A549 (cell line): ENCODE measurements around the gene MED13L. TPM values are rescaled to one million over a fixed set of nuclear protein-coding genes. Genes with fewer than 3 reads are reported as not detected.

Experiments used
- ATAC-seq, 2 experiments: fragments of 200-7000 bp in 1 of 2; fragments of >200 bp in 1 of 2; cut with Nextera tagmentation in 1 of 2; cut with Tn5 transposase in 1 of 2; 3 replicates each; pipeline versions ENCODE4 v1.8.0 to v1.9.1; 2018 to 2020; ENCODE audit warnings: mild to moderate bottlenecking in 1 of 2, moderate library complexity in 1 of 2
- CTCF ChIA-PET: fragments of 300-600 bp; sonication (Branson Sonifier 250); formaldehyde crosslinking; extraction: SDS; loops from one replicate; lab custom pipeline; 2021; ENCODE audit warnings: antibody characterized with exemption, inconsistent platforms; lab: Yijun Ruan, JAX
- POLR2A ChIA-PET: fragments of 350-600 bp; formaldehyde crosslinking; extraction: SDS; loops from one replicate; lab custom pipeline; 2021; ENCODE audit warnings: antibody characterized with exemption, inconsistent platforms; lab: Yijun Ruan, JAX
- DNase-seq, 2 experiments: peaks; one replicate each; pipeline versions ENCODE4 v3.0.0 to v3.0.0-alpha.2; 2011 to 2016; ENCODE audit warnings: low read depth in 1 of 2, low spot score in 1 of 2
- FAIRE-seq: peaks from 2 replicates; lab custom pipeline; 2011; peaks lifted over from hg19 to GRCh38; lab: Jason Lieb, UNC
- H3K27ac ChIP-seq, 2 experiments: fragments of >200 bp; sonication (Bioruptor Twin); formaldehyde crosslinking; 3 replicates each; pipeline ENCODE4 v1.5.1; 2016 to 2017
- H3K4me1 ChIP-seq: fragments of >200 bp; sonication (Bioruptor Twin); formaldehyde crosslinking; 3 replicates; pipeline ENCODE4 v1.6.1; 2016
- H3K4me2 ChIP-seq: fragments of >200 bp; sonication (Bioruptor Twin); formaldehyde crosslinking; 3 replicates; pipeline ENCODE4 v1.6.1; 2016
- H3K4me3 ChIP-seq: fragments of >200 bp; sonication (Bioruptor Twin); formaldehyde crosslinking; 3 replicates; pipeline ENCODE4 v1.5.1; 2016
- H3K9me3 ChIP-seq: fragments of >200 bp; sonication (Bioruptor Twin); formaldehyde crosslinking; 3 replicates; pipeline ENCODE4 v1.6.1; 2016
- CHD2 ChIP-seq: fragments of 150-350 bp; IDR thresholded peaks from 2 replicates; pipeline ENCODE4 v1.6.1; 2014; ENCODE audit warnings: low read length; ENCODE audit not compliant: partially characterized antibody
- EP300 ChIP-seq, 2 experiments: fragments of >200 bp; sonication (Bioruptor Twin); formaldehyde crosslinking; IDR thresholded peaks; 2 replicates in 1 of 2; 3 replicates in 1 of 2; pipeline ENCODE4 v1.6.1; 2016 to 2017
- ESRRA ChIP-seq: fragments of 150-350 bp; IDR thresholded peaks from 2 replicates; pipeline ENCODE4 v1.6.1; 2014; ENCODE audit warnings: mild to moderate bottlenecking, low read length, borderline replicate concordance
- GATA3 ChIP-seq: IDR thresholded peaks from 2 replicates; pipeline ENCODE4 v1.6.1; 2012; ENCODE audit warnings: borderline replicate concordance
- HEYL ChIP-seq: fragments of 250-450 bp; sonication (Bioruptor Pico); IDR thresholded peaks from 2 replicates; pipeline ENCODE4 v1.8.0; 2021; ENCODE audit warnings: mild to moderate bottlenecking, moderate library complexity
- HOXA7 ChIP-seq: fragments of 250-450 bp; sonication (Bioruptor Pico); IDR thresholded peaks from 2 replicates; pipeline ENCODE4 v1.5.0; 2020; ENCODE audit warnings: mild to moderate bottlenecking, moderate library complexity
- HOXB13 ChIP-seq: fragments of 250-450 bp; sonication (Bioruptor Pico); IDR thresholded peaks from 2 replicates; pipeline ENCODE4 v1.5.0; 2020; ENCODE audit warnings: low read depth, mild to moderate bottlenecking, moderate library complexity
- KDM1A ChIP-seq: fragments of 200-600 bp; sonication (generic); IDR thresholded peaks from 2 replicates; pipeline ENCODE4 v1.6.1; 2016; ENCODE audit warnings: low read depth, mild to moderate bottlenecking
- MAZ ChIP-seq: fragments of 150-350 bp; IDR thresholded peaks from 2 replicates; pipeline ENCODE4 v1.6.1; 2014; ENCODE audit warnings: antibody characterized with exemption, low read depth, low read length, borderline replicate concordance
- MYC ChIP-seq: IDR thresholded peaks from 2 replicates; pipeline ENCODE4 v1.6.1; 2012; ENCODE audit warnings: mild to moderate bottlenecking, inconsistent platforms, low read length, improper control_type of control experiment, borderline replicate concordance
- NR3C1 ChIP-seq: fragments of >200 bp; sonication (Bioruptor Twin); formaldehyde crosslinking; IDR thresholded peaks from 3 replicates; pipeline ENCODE4 v1.6.1; 2017
- PHF8 ChIP-seq: fragments of 200-600 bp; sonication (generic); IDR thresholded peaks from 2 replicates; pipeline ENCODE4 v1.6.1; 2016; ENCODE audit warnings: low read depth, mild to moderate bottlenecking, antibody characterized with exemption, moderate library complexity, borderline replicate concordance
- POLR2A ChIP-seq: IDR thresholded peaks from 2 replicates; pipeline ENCODE4 v1.6.1; 2012; ENCODE audit warnings: mild to moderate bottlenecking, low read length
- RFX5 ChIP-seq: fragments of 450-650 bp; IDR thresholded peaks from 2 replicates; pipeline ENCODE4 v1.7.1; 2014; ENCODE audit warnings: antibody characterized with exemption, mild to moderate bottlenecking, moderate library complexity
- SMC3 ChIP-seq: fragments of >200 bp; sonication (Bioruptor Twin); formaldehyde crosslinking; IDR thresholded peaks from 3 replicates; pipeline ENCODE4 v1.6.1; 2018; ENCODE audit warnings: inconsistent platforms
- TFCP2L1 ChIP-seq: fragments of 250-450 bp; sonication (Bioruptor Pico); IDR thresholded peaks from 2 replicates; pipeline ENCODE4 v1.5.0; 2021; ENCODE audit warnings: mild to moderate bottlenecking
- TP53 ChIP-seq: fragments of 250-450 bp; sonication (Bioruptor Pico); IDR thresholded peaks from 2 replicates; pipeline ENCODE4 v1.5.0; 2021; ENCODE audit warnings: mild to moderate bottlenecking, moderate library complexity
- ZC3H11A ChIP-seq: fragments of 450-650 bp; IDR thresholded peaks from 2 replicates; pipeline ENCODE4 v1.6.1; 2014; ENCODE audit warnings: antibody characterized with exemption, mild to moderate bottlenecking
- whole genome bisulfite sequencing: methylation state at CpG from one replicate; pipeline ENCODE4 v1.1.6; 2017; ENCODE audit errors: missing lambda C conversion rate; 5-methylcytosine and 5-hydroxymethylcytosine counted together
- polyA plus RNA-seq, 4 experiments: library from polyadenylated mRNA; depleted of rRNA in 3 of 4; stranded (reverse); fragments of >200 nt; fragmentation: RNase III in 1 of 4; extraction: RNeasy Plus Mini Kit Qiagen cat#74134 plus additional on column Dnase treatment in 1 of 4; gene quantifications; 2 replicates in 3 of 4; 3 replicates in 1 of 4; pipeline ENCODE4 v1.2.3, GENCODE V29; 2011 to 2017
- TF ChIP-seq, protein P1 (sequence below): fragments of 250-450 bp; sonication (Bioruptor Pico); IDR thresholded peaks from 2 replicates; pipeline ENCODE4 v1.5.0; 2020; ENCODE audit warnings: low read depth, mild to moderate bottlenecking, moderate library complexity
- TF ChIP-seq, protein P2 (sequence below): IDR thresholded peaks from 2 replicates; pipeline ENCODE4 v1.6.1; 2012
- TF ChIP-seq, protein P3 (sequence below): fragments of 150-350 bp; IDR thresholded peaks from 2 replicates; pipeline ENCODE4 v1.6.1; 2014; ENCODE audit warnings: low read depth, mild to moderate bottlenecking, low read length
- TF ChIP-seq, protein P4 (sequence below): fragments of >200 bp; sonication (Bioruptor Twin); formaldehyde crosslinking; IDR thresholded peaks from 3 replicates; pipeline ENCODE4 v1.6.1; 2016
- TF ChIP-seq, protein P5 (sequence below): fragments of 450-650 bp; IDR thresholded peaks from 2 replicates; pipeline ENCODE4 v1.6.1; 2014; ENCODE audit warnings: antibody characterized with exemption

The MED13L gene
- polyA plus RNA-seq, 2 of the 4 experiments (the other 2 are of a cell fraction), result 23.2 to 134 TPM

DNA sequence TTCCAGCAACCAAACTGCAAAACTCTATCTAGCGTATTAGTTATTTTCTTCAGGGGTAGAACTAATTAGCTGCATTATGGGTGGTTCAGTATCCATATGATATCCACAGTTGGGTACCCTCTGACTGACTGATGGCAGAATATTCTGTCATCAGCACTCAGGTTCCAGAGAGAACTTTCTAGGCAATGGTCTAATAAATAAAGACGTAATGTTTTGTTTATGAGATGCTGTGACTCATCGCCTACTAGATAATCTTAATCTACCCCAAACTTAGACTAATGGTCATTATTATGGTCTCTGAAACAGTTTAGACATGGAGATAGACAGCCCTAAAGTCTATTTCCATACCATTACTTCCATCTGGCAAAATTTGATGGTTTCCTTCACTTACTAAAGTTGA lies 220.1 kb downstream of the MED13L start:
- 90% methylated on average over 3 of the region's 3 CpGs for WGBS
- DNase-seq (no peak), FAIRE-seq (no peak), ATAC-seq (no peak)
- ChIA-PET CTCF (interaction anchor here (0.6 to 1.3 kb wide), 2 partner anchors 178 to 816 kb away, joined by 3 read pairs; no protein-coding TSS in a partner anchor), POLR2A (no interaction called here)
- Histone ChIP-seq H3K9me3 (no peaks in the 10 kb centered on the region), H3K27ac (no peak overlapping the region), H3K4me2 (no peak overlapping the region), H3K4me1 (peaks cover 38% of the 10 kb centered on the region), H3K4me3 (no peak overlapping the region)
- TF ChIP-seq, protein P1, sequence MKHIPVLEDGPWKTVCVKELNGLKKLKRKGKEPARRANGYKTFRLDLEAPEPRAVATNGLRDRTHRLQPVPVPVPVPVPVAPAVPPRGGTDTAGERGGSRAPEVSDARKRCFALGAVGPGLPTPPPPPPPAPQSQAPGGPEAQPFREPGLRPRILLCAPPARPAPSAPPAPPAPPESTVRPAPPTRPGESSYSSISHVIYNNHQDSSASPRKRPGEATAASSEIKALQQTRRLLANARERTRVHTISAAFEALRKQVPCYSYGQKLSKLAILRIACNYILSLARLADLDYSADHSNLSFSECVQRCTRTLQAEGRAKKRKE (CRISPR knock-in tag), result no peak
- TF ChIP-seq, protein P2, sequence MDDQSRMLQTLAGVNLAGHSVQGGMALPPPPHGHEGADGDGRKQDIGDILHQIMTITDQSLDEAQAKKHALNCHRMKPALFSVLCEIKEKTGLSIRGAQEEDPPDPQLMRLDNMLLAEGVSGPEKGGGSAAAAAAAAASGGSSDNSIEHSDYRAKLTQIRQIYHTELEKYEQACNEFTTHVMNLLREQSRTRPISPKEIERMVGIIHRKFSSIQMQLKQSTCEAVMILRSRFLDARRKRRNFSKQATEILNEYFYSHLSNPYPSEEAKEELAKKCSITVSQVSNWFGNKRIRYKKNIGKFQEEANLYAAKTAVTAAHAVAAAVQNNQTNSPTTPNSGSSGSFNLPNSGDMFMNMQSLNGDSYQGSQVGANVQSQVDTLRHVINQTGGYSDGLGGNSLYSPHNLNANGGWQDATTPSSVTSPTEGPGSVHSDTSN, result no peak
- TF ChIP-seq MAZ, result no peak
- TF ChIP-seq HOXB13, result no peak

DNA sequence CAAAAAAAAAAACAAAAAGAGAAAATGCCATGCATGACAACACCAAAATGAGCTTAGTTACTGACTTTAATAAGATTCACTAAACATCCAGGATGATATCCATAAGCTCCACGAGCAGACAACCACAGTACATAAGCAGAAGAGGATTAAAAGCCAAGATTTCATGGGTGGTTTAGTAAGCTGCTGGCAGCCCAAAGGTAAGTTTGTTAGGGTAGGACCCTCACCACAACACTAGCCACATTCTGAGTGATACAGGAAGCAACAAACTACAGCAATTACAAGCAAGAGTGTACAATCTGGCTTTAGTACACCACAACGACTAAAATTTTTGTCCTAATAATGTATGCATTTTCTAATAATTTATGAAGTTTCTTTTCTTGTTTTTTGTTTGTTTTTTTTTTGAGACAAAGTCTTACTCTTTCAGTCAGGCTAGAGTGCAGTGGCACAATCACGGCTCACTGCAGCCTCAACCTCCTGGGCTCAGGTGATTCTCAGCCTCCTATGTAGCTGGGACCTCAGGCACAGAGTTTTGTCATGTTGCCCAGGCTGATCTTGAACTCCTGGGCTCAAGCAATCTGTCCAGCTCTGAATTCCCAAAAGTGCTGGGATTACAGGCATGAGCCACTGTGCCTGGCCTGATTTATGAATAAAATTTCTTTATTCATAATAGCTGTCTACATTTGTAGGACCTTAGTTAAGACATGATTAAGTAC lies 221.4 kb downstream of the MED13L start:
- no peak overlapping the region for H3K27ac ChIP-seq
- no peak overlapping the region for H3K4me2 ChIP-seq
- TF ChIP-seq GATA3 (no peak), ZC3H11A (no peak), HOXA7 (no peak), PHF8 (no peak), MYC (no peak), SMC3 (no peak), RFX5 (no peak), KDM1A (no peak), CHD2 (no peak), NR3C1 (no peak), HEYL (no peak), EP300 (IDR thresholded peaks at IDR 0.05) (no peak), ESRRA (no peak), TP53 (no peak), TFCP2L1 (no peak), POLR2A (no peak)
- TF ChIP-seq, protein P3, sequence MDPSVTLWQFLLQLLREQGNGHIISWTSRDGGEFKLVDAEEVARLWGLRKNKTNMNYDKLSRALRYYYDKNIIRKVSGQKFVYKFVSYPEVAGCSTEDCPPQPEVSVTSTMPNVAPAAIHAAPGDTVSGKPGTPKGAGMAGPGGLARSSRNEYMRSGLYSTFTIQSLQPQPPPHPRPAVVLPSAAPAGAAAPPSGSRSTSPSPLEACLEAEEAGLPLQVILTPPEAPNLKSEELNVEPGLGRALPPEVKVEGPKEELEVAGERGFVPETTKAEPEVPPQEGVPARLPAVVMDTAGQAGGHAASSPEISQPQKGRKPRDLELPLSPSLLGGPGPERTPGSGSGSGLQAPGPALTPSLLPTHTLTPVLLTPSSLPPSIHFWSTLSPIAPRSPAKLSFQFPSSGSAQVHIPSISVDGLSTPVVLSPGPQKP, result no peak
- TF ChIP-seq, protein P4, sequence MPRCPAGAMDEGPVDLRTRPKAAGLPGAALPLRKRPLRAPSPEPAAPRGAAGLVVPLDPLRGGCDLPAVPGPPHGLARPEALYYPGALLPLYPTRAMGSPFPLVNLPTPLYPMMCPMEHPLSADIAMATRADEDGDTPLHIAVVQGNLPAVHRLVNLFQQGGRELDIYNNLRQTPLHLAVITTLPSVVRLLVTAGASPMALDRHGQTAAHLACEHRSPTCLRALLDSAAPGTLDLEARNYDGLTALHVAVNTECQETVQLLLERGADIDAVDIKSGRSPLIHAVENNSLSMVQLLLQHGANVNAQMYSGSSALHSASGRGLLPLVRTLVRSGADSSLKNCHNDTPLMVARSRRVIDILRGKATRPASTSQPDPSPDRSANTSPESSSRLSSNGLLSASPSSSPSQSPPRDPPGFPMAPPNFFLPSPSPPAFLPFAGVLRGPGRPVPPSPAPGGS, result no peak
- TF ChIP-seq, protein P2, result no peak
- TF ChIP-seq, protein P5, sequence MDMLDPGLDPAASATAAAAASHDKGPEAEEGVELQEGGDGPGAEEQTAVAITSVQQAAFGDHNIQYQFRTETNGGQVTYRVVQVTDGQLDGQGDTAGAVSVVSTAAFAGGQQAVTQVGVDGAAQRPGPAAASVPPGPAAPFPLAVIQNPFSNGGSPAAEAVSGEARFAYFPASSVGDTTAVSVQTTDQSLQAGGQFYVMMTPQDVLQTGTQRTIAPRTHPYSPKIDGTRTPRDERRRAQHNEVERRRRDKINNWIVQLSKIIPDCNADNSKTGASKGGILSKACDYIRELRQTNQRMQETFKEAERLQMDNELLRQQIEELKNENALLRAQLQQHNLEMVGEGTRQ, result no peak
- POLR2A ChIA-PET, result no interaction called here
- CTCF ChIA-PET, result interaction anchor here (0.6 to 1.3 kb wide), 4 partner anchors 38 to 647 kb away, joined by 3 read pairs; no protein-coding TSS in a partner anchor
- WGBS, result 85% methylated on average over 3 of the region's 3 CpGs
- peaks cover 51% of the 10 kb centered on the region for H3K4me1 ChIP-seq
- H3K9me3 ChIP-seq, result no peaks in the 10 kb centered on the region
- no peak for DNase-seq
- no peak overlapping the region for H3K4me3 ChIP-seq
- no peak for FAIRE-seq
- no peak for ATAC-seq
